Spinal cord (tissue), 10 donors: Measurements from ENCODE around the gene FPGS. TPM values are rescaled to one million over a fixed set of nuclear protein-coding genes. Genes with fewer than 3 reads are reported as not detected.
"Not testable (repeated sequence)": the region's sequence is repeated elsewhere in the genome, so short reads cannot be mapped to it uniquely, and the experiment has no call there.

ENCODE experiments used
- DNase-seq, 6 donors: peaks; one replicate each; pipeline versions ENCODE4 v3.0.0 to v3.0.0-alpha.2; 2013 to 2015; ENCODE audit warnings: low spot score in 6 of 6, low read depth in 4 of 6
- H3K27ac ChIP-seq: one replicate; pipeline ENCODE4 v1.5.1; 2013; ENCODE audit warnings: low read depth, low read length, control low read depth
- H3K27me3 ChIP-seq: one replicate; pipeline ENCODE4 v1.6.1; 2013; ENCODE audit warnings: low read length; ENCODE audit not compliant: control insufficient read depth, insufficient read depth
- H3K36me3 ChIP-seq: one replicate; pipeline ENCODE4 v1.6.1; 2013; ENCODE audit warnings: low read length; ENCODE audit not compliant: control insufficient read depth, insufficient read depth
- H3K4me1 ChIP-seq: one replicate; pipeline ENCODE4 v1.6.1; 2013; ENCODE audit warnings: low read length; ENCODE audit not compliant: control insufficient read depth, insufficient read depth
- H3K4me3 ChIP-seq: one replicate; pipeline ENCODE4 v1.5.1; 2013; ENCODE audit warnings: low read depth, low read length, control low read depth
- H3K9me3 ChIP-seq: one replicate; pipeline ENCODE4 v1.6.1; 2013; ENCODE audit warnings: low read length; ENCODE audit not compliant: control insufficient read depth, insufficient read depth
- WGBS: methylation state at CpG from one replicate; pipeline ENCODE4 v1.1.5; 2013; ENCODE audit warnings: missing lambda C conversion rate; ENCODE audit not compliant: insufficient coverage; 5-methylcytosine and 5-hydroxymethylcytosine counted together
- polyA plus RNA-seq, 2 donors: library from polyadenylated mRNA; unstranded; fragments of 120-200 nt; gene quantifications; one replicate each; pipeline ENCODE4 v1.2.1, GENCODE V29; 2013; ENCODE audit not compliant: insufficient read length in 2 of 2
- total RNA-seq, 2 donors: library from RNA; depleted of rRNA in 1 of 2; stranded (reverse); fragments of 120-200 nt in 1 of 2; fragments of >200 nt in 1 of 2; gene quantifications; one replicate each; pipeline versions ENCODE4 v1.2.3 to v1.2.4, GENCODE V29; 2013 to 2014
- donor health status: healthy.

FPGS gene
- total and polyA plus RNA-seq, 4 donors = 17.8 to 50.1 (median 37.9) TPM

DNA sequence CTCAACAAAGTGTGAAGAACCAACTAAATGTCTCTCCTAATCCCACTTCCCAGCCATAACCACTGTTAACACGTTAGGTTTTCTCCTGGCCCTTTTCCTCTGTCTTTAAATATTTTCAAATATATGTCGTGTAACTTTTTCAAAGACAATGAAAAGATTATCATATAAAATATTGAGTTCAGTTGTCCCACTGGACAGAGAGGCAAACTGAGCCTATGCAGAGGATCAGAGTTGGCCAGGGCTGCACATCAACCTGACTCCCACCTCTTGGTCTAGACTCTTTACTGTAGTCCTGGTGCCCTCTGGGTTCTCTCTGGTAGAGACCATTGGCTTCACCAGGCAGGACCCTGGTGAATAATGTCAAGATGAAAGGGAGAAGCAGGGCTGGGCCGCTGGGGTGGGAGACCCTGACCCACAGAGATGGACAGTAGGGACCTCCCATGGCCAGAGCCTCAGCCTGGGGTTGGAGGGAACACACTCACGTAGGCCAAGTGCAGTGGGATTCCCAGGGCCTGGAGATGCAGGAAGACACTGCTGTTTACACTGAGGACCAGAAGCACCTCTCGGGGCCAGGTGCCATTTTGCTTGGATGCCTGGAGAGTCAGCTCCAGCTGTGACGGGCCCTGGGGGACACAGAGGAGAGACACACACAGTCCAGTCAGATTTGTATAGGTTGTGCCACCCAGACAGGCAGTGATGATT is 26.7 kb downstream of the FPGS start:
- Histone ChIP-seq H3K9me3 (no peaks in the 10 kb centered on the region), H3K4me1 (peaks cover 32% of the 10 kb centered on the region), H3K36me3 (no peaks in the 10 kb centered on the region), H3K27ac (no peak overlapping the region), H3K27me3 (peaks cover 21% of the 10 kb centered on the region), H3K4me3 (no peak overlapping the region)
- 93% methylated on average over 4 of the region's 6 CpGs for WGBS
- no peak for DNase-seq

DNA sequence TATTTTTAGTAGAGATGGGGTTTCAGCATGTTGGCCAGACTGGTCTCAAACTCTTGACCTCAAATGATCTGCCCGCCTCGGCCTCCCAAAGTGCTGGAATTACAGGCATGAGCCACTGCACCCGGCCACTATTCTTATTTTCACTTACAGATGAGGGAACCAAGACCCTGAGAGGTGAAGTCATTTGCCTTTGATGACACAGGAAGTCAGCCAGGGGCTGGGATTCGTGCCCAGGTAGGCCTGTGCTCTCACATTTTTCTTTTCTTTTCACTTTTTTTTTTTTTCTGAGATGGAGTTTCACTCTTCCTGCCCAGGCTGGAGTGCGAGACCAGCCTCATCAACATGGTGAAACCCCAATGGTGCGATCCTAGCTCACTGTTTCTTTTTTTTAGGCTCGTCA is 29.6 kb downstream of the FPGS start:
- peaks cover 34% of the 10 kb centered on the region for H3K4me1 ChIP-seq
- H3K4me3 ChIP-seq = no peak overlapping the region
- H3K36me3 ChIP-seq = no peaks in the 10 kb centered on the region
- 92% methylated on average over 2 of the region's 7 CpGs for WGBS
- DNase-seq = no peak
- no peaks in the 10 kb centered on the region for H3K9me3 ChIP-seq
- H3K27ac ChIP-seq = no peak overlapping the region
- peaks cover 6% of the 10 kb centered on the region for H3K27me3 ChIP-seq

DNA sequence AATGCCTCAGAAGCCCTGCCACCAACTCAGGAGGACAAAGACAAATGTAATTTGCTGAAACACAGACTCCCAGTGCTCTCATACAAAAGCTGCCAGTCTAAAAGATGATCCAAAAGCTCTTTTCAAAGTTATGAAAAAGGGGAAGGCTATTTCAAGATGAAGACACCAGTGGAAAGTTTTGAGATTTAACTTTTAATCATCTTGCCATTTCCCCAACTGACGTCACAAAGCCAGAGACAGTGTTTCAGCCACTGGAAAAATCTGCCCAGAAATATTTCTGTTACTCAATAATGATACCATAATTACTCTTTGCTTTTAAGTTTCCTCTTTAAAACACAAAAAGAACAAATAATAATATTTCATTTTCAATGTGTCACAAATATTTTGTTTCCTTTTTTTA is 30.9 kb downstream of the FPGS start:
- Histone ChIP-seq H3K27me3 (peaks cover 3% of the 10 kb centered on the region), H3K4me3 (no peak overlapping the region), H3K4me1 (peaks cover 40% of the 10 kb centered on the region), H3K27ac (no peak overlapping the region), H3K36me3 (no peaks in the 10 kb centered on the region), H3K9me3 (no peaks in the 10 kb centered on the region)
- no peak for DNase-seq
- no CpG with 5 or more reads among the region's 1 CpG for WGBS

DNA sequence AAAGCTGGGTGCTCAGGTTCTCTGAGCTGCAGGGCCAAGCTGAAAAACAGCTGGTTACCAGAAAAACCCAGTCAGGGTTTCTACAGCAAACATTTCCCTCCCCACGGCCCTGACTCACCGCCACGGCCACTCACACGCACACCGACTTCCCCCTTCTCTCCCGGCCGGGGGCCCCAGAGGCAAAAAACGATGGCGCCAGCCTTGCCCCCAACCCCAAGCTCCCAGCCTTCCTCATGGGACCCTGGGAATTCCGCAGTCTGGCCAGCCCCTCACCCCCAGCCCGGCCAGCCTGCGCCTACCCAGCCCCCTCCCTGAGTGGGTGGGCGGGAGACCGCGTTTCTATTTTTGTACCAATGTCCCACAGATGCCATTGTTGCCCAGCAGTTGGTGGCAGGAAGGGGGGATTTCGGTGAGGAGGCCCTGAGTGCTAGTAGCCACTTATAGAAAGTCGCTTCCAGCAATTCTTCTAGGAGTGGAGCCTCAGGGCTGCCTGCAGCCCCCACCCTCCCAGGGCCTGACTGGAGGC is 33.4 kb downstream of the FPGS start:
- Histone ChIP-seq H3K27me3 (no peaks in the 10 kb centered on the region), H3K4me3 (no peak overlapping the region), H3K27ac (peak overlapping the region; percentile 29), H3K9me3 (no peaks in the 10 kb centered on the region), H3K4me1 (peaks cover 38% of the 10 kb centered on the region), H3K36me3 (no peaks in the 10 kb centered on the region)
- WGBS = 54% methylated on average over 11 of the region's 17 CpGs
- no peak for DNase-seq

DNA sequence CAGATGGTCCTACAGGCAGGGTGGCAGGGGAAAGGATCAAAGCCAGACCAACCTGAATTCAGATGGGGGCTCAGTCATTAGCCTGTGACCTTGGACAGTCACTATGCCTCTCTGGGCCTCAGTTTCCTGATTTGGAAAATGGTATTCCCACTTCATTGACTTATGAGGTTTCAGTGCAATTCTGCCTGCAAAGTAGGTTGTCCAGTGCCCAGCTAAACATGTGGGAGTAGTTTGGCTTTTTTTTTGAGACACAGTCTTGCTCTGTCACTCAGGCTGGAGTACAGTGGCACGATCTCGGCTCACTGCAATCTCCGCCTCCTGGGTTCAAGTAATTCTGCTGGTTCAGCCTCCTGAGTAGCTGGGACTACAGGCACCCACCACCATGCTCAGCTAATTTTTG is 33.9 kb downstream of the FPGS start:
- H3K27me3 ChIP-seq, DNase-seq, H3K9me3 ChIP-seq, H3K4me3 ChIP-seq, H3K36me3 ChIP-seq: not testable (repeated sequence)
- 73% methylated on average over 3 of the region's 3 CpGs for WGBS
- peaks cover 38% of the 10 kb centered on the region for H3K4me1 ChIP-seq
- H3K27ac ChIP-seq = peak overlapping the region; percentile 29

DNA sequence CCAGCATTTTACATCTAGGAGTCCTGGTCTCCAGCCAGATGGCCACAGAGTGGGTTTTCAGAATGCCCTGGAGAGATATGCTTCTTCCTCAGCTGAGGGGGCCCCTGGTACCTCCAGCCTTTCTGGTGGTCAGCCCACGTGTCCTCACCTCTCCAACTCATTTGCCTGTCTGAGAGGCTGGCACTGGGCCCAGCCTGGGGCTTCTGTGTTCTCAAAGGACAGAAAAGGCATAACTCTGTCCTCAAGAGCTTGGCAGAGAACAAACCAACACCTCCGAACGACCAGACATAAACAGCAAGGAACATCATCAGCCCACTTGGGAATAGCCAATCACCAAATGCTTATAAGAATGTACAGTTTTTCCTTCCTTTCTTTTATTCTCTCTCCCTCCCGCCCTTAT is 34.7 kb downstream of the FPGS start:
- 61% methylated on average over 2 of the region's 4 CpGs for WGBS
- no peaks in the 10 kb centered on the region for H3K9me3 ChIP-seq
- H3K4me3 ChIP-seq = no peak overlapping the region
- H3K27me3 ChIP-seq = no peaks in the 10 kb centered on the region
- no peak overlapping the region for H3K27ac ChIP-seq
- DNase-seq = peak in 1 of 6 donors; percentile 13
- H3K4me1 ChIP-seq = peaks cover 38% of the 10 kb centered on the region
- no peaks in the 10 kb centered on the region for H3K36me3 ChIP-seq

DNA sequence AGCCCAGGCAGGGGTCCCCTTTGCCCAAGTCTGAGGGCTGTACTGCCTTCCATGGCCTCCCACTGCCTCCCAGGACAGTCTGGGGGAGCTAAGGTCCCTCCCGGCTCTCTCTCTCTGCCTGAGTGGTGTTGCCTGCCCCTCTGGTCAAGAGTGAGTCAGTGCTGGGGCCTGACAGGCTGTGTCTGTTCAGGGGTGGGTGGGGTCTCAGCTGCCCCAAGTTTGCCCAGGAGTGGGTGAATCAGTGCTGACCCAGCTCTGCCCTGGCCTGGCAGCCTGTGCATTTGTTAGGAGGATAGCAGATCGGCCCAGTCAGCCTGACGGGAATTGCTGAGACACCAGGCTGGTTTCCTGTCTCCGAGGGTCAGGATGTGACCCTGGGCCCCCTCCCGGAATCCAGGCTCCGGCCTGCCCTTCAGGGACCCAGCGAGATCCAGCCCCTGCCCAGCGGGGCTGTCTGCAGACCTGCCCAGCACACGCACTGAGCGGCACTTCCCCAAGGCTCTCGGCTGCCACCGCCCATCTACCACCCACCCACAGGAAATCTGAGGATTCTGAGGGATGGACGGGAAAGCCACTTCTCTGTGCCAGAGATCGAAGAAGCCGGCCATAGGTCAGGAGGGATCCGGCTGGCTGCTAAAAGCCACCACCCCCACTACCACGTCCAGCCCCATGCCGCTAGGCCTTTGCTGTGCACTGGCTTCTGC is 35.8 kb downstream of the FPGS start:
- Histone ChIP-seq H3K4me3 (no peak overlapping the region), H3K36me3 (no peaks in the 10 kb centered on the region), H3K9me3 (no peaks in the 10 kb centered on the region), H3K27me3 (no peaks in the 10 kb centered on the region), H3K27ac (no peak overlapping the region), H3K4me1 (peaks cover 38% of the 10 kb centered on the region)
- 50% methylated on average over 15 of the region's 18 CpGs for WGBS
- DNase-seq = peak in 1 of 6 donors; percentile 35

DNA sequence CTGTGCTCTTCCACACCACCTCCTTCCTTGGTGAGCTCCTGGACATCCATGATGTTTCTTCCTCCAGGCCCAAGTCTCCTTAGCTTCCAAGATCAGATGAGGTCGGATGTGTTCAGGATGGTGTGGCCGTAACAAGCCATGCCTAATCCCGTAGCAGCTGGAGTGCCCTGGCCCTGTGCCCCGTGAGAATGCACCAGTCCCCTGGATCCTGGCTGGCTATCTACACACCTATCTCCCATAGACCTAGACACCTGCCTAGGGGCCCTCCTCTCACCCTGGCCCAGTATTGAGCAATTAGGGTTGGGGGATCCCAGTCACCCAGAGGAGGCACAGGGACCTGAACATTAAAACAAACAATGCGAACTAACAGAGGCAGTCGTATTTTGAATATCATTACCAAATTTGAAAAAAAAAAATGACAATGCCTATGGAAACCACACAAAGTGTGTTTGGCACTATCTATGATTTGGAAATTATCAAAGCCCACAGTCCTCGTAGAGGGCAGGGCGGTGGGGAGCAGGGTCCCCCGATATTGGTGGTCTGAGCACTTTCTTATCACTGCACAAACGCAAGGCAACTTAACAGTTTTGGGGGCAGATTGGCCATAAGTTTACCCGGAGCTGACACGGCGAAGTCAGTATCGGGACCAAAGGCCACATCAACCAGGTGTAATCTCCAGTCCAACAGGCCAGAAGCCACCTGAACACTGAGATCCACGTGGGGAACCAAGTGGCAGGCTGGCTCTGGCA is 38.6 kb downstream of the FPGS start:
- Histone ChIP-seq H3K36me3 (no peaks in the 10 kb centered on the region), H3K27me3 (no peaks in the 10 kb centered on the region), H3K4me3 (no peak overlapping the region), H3K4me1 (peaks cover 33% of the 10 kb centered on the region), H3K9me3 (no peaks in the 10 kb centered on the region), H3K27ac (no peak overlapping the region)
- DNase-seq = no peak
- WGBS = 93% methylated on average over 13 of the region's 15 CpGs

DNA sequence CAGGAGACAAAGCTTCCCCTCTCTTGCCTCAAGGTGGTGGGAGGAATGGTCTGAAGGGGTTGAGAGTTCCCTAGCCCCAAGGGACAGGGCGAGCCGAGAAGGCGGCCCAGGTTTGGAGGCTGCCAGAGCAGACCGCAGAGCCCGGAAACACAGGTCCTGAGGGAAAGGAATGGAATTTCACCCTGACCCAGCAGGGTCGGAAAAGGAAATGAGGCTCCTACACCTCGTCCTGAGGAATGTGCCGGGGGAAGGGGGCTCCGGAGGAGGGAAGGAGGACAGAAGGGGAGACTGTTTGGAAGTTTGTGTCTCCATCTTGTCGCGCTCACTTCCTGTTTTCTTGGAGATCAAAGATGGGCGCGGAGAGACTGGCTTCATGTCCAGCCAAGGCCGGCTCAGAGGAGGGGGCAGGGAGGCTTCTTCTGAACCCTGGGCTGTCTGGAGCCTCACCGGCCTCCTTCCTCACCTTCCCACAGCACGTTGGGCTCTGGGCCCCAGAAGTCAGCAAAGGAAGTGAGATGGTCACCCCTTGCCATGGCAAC is 42.2 kb downstream of the FPGS start:
- Histone ChIP-seq H3K27ac (peak overlapping the region; percentile 37), H3K27me3 (no peaks in the 10 kb centered on the region), H3K36me3 (no peaks in the 10 kb centered on the region), H3K9me3 (no peaks in the 10 kb centered on the region), H3K4me1 (peaks cover 5% of the 10 kb centered on the region), H3K4me3 (no peak overlapping the region)
- no peak for DNase-seq
- 66% methylated on average over 14 of the region's 16 CpGs for WGBS
